Ishikawa (cell line): ENCODE measurements around the gene ASXL1.

ENCODE experiments used
- CEBPB ChIP-seq: IDR thresholded peaks from 2 replicates; pipeline ENCODE4 v1.6.1; 2012
- CREB1 ChIP-seq: IDR thresholded peaks from 2 replicates; pipeline ENCODE4 v1.6.1; 2012; ENCODE audit warnings: low read depth
- EGR1 ChIP-seq: IDR thresholded peaks from 2 replicates; pipeline ENCODE4 v1.6.1; 2012
- EP300 ChIP-seq: IDR thresholded peaks from 2 replicates; pipeline ENCODE4 v1.6.1; 2012; ENCODE audit warnings: borderline replicate concordance
- FOXM1 ChIP-seq: IDR thresholded peaks from 2 replicates; pipeline ENCODE4 v1.6.1; 2012; ENCODE audit warnings: low read depth, borderline replicate concordance
- MAX ChIP-seq: IDR thresholded peaks from 2 replicates; pipeline ENCODE4 v1.6.1; 2012
- NFIC ChIP-seq: IDR thresholded peaks from 2 replicates; pipeline ENCODE4 v1.6.1; 2012
- RAD21 ChIP-seq: IDR thresholded peaks from 2 replicates; pipeline ENCODE4 v1.6.1; 2012; ENCODE audit warnings: low read depth
- REST ChIP-seq: IDR thresholded peaks from 2 replicates; pipeline ENCODE4 v1.6.1; 2012; ENCODE audit warnings: low read depth, mild to moderate bottlenecking
- TAF1 ChIP-seq: IDR thresholded peaks from 2 replicates; pipeline ENCODE4 v1.6.1; 2012; ENCODE audit warnings: low read depth, mild to moderate bottlenecking
- TCF12 ChIP-seq: IDR thresholded peaks from 2 replicates; pipeline ENCODE4 v1.6.1; 2012; ENCODE audit warnings: low read depth
- TEAD4 ChIP-seq: IDR thresholded peaks from 2 replicates; pipeline ENCODE4 v1.6.1; 2012
- USF1 ChIP-seq: IDR thresholded peaks from 2 replicates; pipeline ENCODE4 v1.6.1; 2012
- YY1 ChIP-seq: IDR thresholded peaks from 2 replicates; pipeline ENCODE4 v1.6.1; 2012; ENCODE audit warnings: low read depth
- ZBTB7A ChIP-seq: IDR thresholded peaks from 2 replicates; pipeline ENCODE4 v1.6.1; 2012; ENCODE audit warnings: low read depth

Gene ASXL1

GRCh38 chr20:32451682-32452461 lies 93.7 kb downstream of the ASXL1 start:
- TF ChIP-seq MAX (no peak), EP300 (no peak), NFIC (no peak), TCF12 (no peak), USF1 (no peak), RAD21 (no peak), YY1 (no peak), CREB1 (no peak), TEAD4 (no peak), ZBTB7A (no peak), TAF1 (no peak), FOXM1 (no peak), REST (no peak), CEBPB (no peak)

GRCh38 chr20:32452776-32453466 lies 94.8 kb downstream of the ASXL1 start:
- TF ChIP-seq TEAD4 (no peak), TCF12 (no peak), MAX (no peak), USF1 (no peak)

- TF ChIP-seq RAD21 (no peak), TAF1 (no peak), REST (no peak), TCF12 (no peak), ZBTB7A (no peak), CEBPB (no peak), NFIC (no peak), FOXM1 (no peak), YY1 (no peak), MAX (no peak)
Observed at GRCh38 chr20:32453467-32454163, 95.5 kb downstream of the ASXL1 start.

- TF ChIP-seq EP300: no peak
- no peak for TF ChIP-seq TEAD4
- TF ChIP-seq EGR1: no peak
- no peak for TF ChIP-seq YY1
- TF ChIP-seq TAF1: no peak
- no peak for TF ChIP-seq FOXM1
- no peak for TF ChIP-seq CREB1
Observed at GRCh38 chr20:32454164-32455145, 96.3 kb downstream of the ASXL1 start.
